Mucosa of descending colon (tissue), 3 donors: ENCODE data around the gene PRSS56. TPM values are rescaled to one million over a fixed set of nuclear protein-coding genes. Genes with fewer than 3 reads are reported as not detected.

ENCODE experiments used
- ATAC-seq: fragments of 200-7000 bp; cut with Tn5 transposase; one replicate; pipeline ENCODE4 v1.9.1; 2020; ENCODE audit warnings: mild to moderate bottlenecking, moderate library complexity
- DNase-seq, 3 donors: peaks; one replicate each; pipeline ENCODE4 v3.0.0-alpha.2; 2020
- H3K36me3 ChIP-seq: fragments of 200-600 bp; one replicate; pipeline ENCODE4 v1.8.0; 2021; ENCODE audit warnings: low read depth, mild to moderate bottlenecking
- H3K4me1 ChIP-seq: fragments of 200-600 bp; one replicate; pipeline ENCODE4 v1.8.0; 2021; ENCODE audit warnings: low read depth, mild to moderate bottlenecking
- H3K4me3 ChIP-seq: fragments of 200-600 bp; one replicate; pipeline ENCODE4 v1.8.0; 2021; ENCODE audit warnings: mild to moderate bottlenecking
- H3K9me3 ChIP-seq: fragments of 200-600 bp; one replicate; pipeline ENCODE4 v1.8.0; 2021; ENCODE audit warnings: mild to moderate bottlenecking
- CTCF ChIP-seq: fragments of 200-600 bp; IDR thresholded peaks from one replicate; pipeline ENCODE4 v1.8.0; 2022; ENCODE audit warnings: antibody characterized with exemption, mild to moderate bottlenecking
- intact Hi-C, 2 donors: fragments of 100-400 bp; cut with DNase I in 1 of 2; cut with micrococcal nuclease in 1 of 2; formaldehyde crosslinking; loops; one replicate each; pipeline versions ENCODE4 v1.11.0 to v1.11.1; 2022; cut with DNase I, micrococcal nuclease
- total RNA-seq, 3 donors: library from RNA; stranded (reverse); fragmentation: NEBNext Ultra II Directional in 2 of 3; extraction: Animal tissue kit (Norgen Biotek cat#: 25700) in 2 of 3; gene quantifications; one replicate each; pipeline versions ENCODE4 v1.2.1 to v1.2.4, GENCODE V29; 2021 to 2023
- donor health status: DM: no; HTN: no; CAD: no; lungs with moderate emphysema.
- donor health status: DM: no; HTN: no; CAD: no.
- donor health status: DM: no; HTN: yes; CAD: no.

Gene PRSS56
- total RNA-seq, 3 donors from 2014 or later, result not detected

- no peak for ATAC-seq
- no peaks in the 10 kb centered on the region for H3K4me1 ChIP-seq
- no peak for DNase-seq
- no peak for TF ChIP-seq CTCF
- H3K9me3 ChIP-seq, result no peaks in the 10 kb centered on the region
- H3K4me3 ChIP-seq, result no peak overlapping the region
- H3K36me3 ChIP-seq, result no peaks in the 10 kb centered on the region
- intact Hi-C loops, result no loop called here
Observed at GRCh38 chr2:232512602-232513001, 7.6 kb upstream of the PRSS56 start.

GRCh38 chr2:232513353-232513752 is 6.8 kb upstream of the PRSS56 start:
- ATAC-seq (no peak), DNase-seq (no peak)
- Histone ChIP-seq H3K4me3 (no peak overlapping the region), H3K4me1 (no peaks in the 10 kb centered on the region), H3K9me3 (no peaks in the 10 kb centered on the region), H3K36me3 (no peaks in the 10 kb centered on the region)
- intact Hi-C loops, result no loop called here
- TF ChIP-seq CTCF, result no peak

- no peaks in the 10 kb centered on the region for H3K9me3 ChIP-seq
- DNase-seq (no peak), ATAC-seq (no peak)
- no peaks in the 10 kb centered on the region for H3K36me3 ChIP-seq
- no peak overlapping the region for H3K4me3 ChIP-seq
- no peaks in the 10 kb centered on the region for H3K4me1 ChIP-seq
- TF ChIP-seq CTCF, result no peak
- intact Hi-C loops, result loop anchor here in 1 of 2 donors (5.0 kb wide), 1 partner anchor 68 kb away; no protein-coding TSS in a partner anchor
Observed at GRCh38 chr2:232515639-232516038, 4.5 kb upstream of the PRSS56 start.

- ATAC-seq (peak; percentile 12), DNase-seq (no peak)
- intact Hi-C loops, result loop anchor here in 1 of 2 donors (5.0 kb wide), 1 partner anchor 69 kb away; no protein-coding TSS in a partner anchor
- TF ChIP-seq CTCF, result no peak
- H3K4me3 ChIP-seq, result no peak overlapping the region
- H3K36me3 ChIP-seq, result no peaks in the 10 kb centered on the region
- no peaks in the 10 kb centered on the region for H3K9me3 ChIP-seq
- no peaks in the 10 kb centered on the region for H3K4me1 ChIP-seq
Observed at GRCh38 chr2:232516551-232516950, 3.6 kb upstream of the PRSS56 start.

GRCh38 chr2:232518844-232519243 is 1.3 kb upstream of the PRSS56 start:
- intact Hi-C loops, result loop anchor here in 1 of 2 donors (5.0 kb wide), 1 partner anchor 72 kb away; no protein-coding TSS in a partner anchor
- ATAC-seq, result no peak
- H3K9me3 ChIP-seq, result no peaks in the 10 kb centered on the region
- TF ChIP-seq CTCF, result no peak
- peaks cover 12% of the 10 kb centered on the region for H3K4me1 ChIP-seq
- H3K4me3 ChIP-seq, result no peak overlapping the region
- no peaks in the 10 kb centered on the region for H3K36me3 ChIP-seq
- no peak for DNase-seq

- no peak for ATAC-seq
- Histone ChIP-seq H3K4me3 (no peak overlapping the region), H3K9me3 (no peaks in the 10 kb centered on the region), H3K4me1 (peaks cover 17% of the 10 kb centered on the region), H3K36me3 (no peaks in the 10 kb centered on the region)
- TF ChIP-seq CTCF, result no peak
- DNase-seq, result no peak
- intact Hi-C loops, result no loop called here
Observed at GRCh38 chr2:232520489-232520888, 301 bp downstream of the PRSS56 start.
